Posterior vena cava (tissue), 2 donors: ENCODE measurements around the gene BAIAP2L2. TPM values are rescaled to one million over a fixed set of nuclear protein-coding genes. Genes with fewer than 3 reads are reported as not detected.
A peak's percentile ranks its signal among the peaks of the same experiment; 100 is the strongest.

Experiments
- DNase-seq: peaks from one replicate; pipeline ENCODE4 v3.0.0-alpha.2; 2020; ENCODE audit warnings: low spot score
- intact Hi-C, 2 donors: fragments of 100-400 bp; cut with DNase I; formaldehyde crosslinking; loops; one replicate each; pipeline versions ENCODE4 v1.14.1 to v1.14.2; 2022 to 2023
- total RNA-seq, 2 donors: library from RNA; stranded (reverse); fragmentation: NEBNext Ultra II Directional; extraction: Animal tissue kit (Norgen Biotek cat#: 25700); gene quantifications; one replicate each; pipeline ENCODE4 v1.2.1, GENCODE V29; 2021
- donor health status: DM: yes; HTN: yes; CAD: no.
- donor health status: DM: yes; HTN: yes; CAD: no.

BAIAP2L2 gene
- total RNA-seq, 2 donors from 2014 or later, result 0.24 to 0.37 TPM

DNA sequence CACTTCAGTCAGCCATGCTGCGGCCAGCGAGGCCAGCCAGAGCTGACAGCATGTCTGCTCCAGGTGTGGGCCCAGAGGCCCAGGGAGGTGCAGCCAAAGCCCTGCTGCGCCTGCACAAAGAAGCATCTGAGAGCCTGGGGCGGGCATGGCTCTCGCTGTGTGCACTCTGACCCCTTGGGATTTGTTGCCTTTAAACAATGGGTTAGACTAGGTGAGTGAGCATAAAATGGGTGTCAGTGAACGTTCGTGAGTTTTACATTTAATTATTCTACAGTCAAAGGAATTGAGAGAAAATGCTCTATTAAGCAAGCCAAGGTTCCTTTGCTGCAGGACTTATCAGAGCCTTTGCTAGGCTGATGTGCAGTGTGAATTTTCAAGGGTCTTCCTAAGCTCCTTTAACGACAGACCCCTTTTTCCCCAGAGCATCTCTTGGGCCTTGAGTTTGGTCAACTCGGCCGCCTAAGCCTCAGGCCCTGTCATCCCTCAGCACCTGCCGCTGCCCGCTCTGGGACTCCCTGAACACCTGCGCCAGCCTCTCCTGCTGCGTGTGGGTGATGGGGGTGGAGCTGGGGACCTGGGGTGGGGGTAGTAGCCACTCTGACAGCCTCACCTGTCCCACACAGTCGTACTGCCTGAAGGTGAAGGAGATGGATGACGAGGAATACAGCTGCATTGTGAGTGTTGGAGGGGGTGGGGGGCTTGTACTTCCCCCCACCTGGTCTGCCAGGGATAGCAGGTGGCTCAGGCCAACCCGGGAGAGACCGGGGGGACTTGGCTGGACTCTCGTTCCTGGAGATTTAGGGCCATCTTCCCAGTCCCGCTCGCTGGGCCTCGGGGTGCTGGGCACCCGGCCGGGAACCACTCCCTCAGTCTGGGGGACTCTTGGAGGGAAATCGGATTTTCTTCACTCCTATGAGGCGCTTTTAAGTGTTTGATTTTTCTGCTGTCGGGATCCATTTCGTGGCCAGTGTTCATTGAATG is 37.0 kb downstream of the BAIAP2L2 start:
- intact Hi-C loops, result loop anchor here in 1 of 2 donors (10.0 kb wide), 1 partner anchor 281 kb away; no protein-coding TSS in a partner anchor
- DNase-seq, result no peak

DNA sequence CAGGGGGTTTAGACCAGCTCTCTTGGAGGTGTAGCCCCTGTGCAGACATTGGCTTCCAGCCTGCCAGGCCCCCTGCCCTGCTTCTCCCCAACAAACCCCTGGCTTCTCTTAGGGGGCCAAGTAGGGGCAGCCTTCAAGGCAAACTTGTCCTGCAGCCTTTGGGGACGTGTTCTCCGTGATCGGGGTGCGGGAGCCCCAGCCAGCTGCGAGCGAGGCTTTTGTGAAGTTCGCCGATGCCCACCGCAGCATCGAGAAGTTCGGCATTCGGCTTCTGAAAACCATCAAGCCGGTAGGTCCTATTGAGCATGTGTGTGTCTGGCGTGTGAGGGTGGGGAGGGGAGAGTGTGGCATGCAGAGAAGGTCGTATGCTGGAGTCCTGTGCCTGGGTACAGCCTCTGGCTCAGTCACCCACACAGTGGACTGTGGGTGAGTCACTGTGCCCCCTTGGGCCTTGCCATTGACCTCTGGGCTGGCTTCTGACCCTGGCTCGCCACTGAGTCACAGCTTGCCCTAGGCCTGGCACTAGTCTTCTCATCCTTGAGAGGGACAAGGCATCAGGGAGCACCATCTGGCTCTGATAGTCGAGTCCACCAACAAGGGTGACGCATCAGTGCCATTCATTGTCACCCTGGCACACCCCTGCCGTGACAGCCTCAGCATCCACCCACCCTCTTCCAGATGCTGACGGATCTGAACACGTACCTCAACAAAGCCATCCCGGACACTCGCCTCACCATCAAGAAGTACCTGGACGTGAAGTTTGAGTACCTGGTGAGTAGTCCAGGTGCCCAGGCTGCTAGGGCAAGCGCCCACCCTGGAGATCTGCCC is 37.9 kb downstream of the BAIAP2L2 start:
- DNase-seq, result no peak
- intact Hi-C loops, result loop anchor here in 1 of 2 donors (10.0 kb wide), 1 partner anchor 282 kb away; no protein-coding TSS in a partner anchor

DNA sequence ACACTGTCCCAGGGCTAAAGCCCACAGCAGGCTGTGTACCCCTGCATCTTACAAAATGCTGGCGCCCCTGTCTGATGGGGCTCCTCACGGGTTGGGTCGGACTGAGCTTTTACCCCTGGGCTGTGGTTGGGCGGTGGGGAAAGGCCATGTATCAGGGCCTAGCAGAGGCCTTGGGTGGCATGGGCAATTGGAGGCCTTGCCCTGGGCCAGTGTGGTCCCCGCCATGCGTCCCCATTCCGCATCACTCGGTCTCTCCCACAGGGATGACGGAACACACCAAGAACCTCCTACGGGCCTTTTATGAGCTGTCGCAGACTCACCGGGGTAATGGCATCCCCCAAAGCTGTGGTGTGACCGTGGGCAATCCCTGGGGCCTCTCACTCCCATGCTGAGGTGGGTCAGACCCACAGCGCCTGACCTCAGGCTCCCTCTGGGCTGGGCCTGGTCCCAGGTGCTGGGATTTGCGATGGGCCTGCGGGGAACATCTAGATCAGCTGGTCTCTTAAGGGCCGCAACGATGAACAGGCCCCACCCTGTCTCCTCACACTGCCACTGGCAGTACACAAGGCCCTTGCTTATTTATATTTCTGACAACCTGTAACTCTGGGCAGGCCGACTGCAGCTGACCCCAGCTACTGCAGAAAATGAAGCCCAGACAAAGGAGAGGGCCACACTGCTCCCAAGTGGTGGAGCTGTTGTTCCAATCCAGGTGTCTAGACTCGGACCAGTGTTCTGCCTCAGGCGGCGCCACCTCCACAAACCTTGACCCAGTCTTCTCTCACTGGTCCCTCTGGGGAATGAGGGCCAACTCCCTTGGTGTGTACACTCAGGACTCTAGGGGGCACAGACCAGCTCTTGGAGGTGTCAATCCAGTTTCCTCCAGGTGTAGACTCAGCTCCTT is 38.8 kb downstream of the BAIAP2L2 start:
- intact Hi-C loops, result loop anchor here in 1 of 2 donors (10.0 kb wide), 1 partner anchor 283 kb away; no protein-coding TSS in a partner anchor
- DNase-seq, result no peak

- intact Hi-C loops, result loop anchor here in 1 of 2 donors (10.0 kb wide), 1 partner anchor 284 kb away; no protein-coding TSS in a partner anchor
- no peak for DNase-seq
Observed at GRCh38 chr22:38070250-38070921, 40.1 kb downstream of the BAIAP2L2 start.

- intact Hi-C loops, result loop anchor here in 1 of 2 donors (10.0 kb wide), 1 partner anchor 285 kb away; no protein-coding TSS in a partner anchor
- peak; percentile 85 for DNase-seq
Observed at GRCh38 chr22:38069372-38070249, 40.9 kb downstream of the BAIAP2L2 start.

DNA sequence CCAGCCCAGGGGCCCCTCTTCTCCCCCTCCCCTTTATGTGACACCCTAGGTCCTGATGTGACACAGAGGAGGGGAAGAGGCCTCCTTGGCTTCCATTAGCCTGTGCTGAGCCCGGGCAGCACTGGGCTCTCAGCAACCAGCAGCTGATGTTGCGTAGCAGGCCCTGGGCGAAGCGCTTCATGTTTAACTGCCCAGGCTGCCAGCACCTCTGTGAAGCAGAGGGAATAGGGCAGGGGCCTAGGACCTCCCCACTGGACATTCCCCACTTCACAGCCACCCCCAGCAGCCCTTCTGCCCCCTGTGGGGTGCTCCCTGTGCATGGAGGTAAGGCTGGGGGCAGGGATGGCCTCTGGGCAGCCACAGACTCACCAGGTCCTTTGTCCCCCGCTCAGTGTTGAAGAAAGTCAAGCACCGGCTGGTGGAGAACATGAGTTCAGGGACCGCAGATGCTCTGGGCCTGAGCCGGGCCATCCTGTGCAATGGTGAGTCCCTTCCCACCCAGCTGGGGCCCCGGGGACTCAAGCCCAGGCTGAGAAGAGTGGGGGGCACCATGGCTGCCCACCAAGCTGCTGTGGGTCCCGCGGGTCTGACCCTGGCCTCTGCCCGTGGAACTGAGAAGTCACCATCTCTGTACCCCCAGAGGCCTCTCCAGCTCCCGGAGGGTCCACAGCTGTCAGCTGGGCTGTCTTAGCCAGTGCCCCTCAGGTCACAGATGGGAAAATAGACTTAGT is 41.7 kb downstream of the BAIAP2L2 start:
- DNase-seq, result no peak
- intact Hi-C loops, result no loop called here

DNA sequence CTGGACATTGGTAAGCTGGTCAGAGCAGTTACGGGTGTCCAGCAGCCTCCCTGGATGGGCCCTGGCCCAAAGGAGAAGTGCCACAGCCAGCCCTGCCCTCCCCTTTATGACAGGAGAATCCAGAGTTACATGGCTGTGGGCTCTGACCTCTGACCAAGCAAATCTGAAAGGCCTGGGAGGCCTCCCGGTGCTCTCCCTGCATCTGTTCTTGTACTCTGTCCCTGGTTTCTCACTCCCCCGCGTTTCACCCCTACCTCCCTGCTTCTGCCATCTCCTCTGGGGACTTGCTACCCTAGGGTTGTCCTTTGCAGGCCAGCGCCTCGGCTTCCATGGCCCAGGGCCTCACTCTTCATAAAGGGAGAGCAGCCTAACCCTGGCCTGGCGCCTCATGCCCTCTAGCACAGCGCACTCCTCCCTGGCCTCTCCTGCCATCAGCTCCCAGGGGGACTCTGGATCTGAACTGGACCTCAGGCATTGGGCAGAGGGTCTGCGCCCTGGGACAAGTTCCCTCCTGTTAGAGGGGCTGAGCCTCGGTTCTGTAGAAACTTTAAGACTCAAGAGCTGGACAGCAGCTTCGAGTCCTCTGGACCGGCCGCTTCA is 42.6 kb downstream of the BAIAP2L2 start:
- intact Hi-C loops, result no loop called here

GRCh38 chr22:38067028-38067415 is 43.5 kb downstream of the BAIAP2L2 start:
- intact Hi-C loops, result no loop called here
- no peak for DNase-seq

More for the DNA sequence above, 42.6 kb downstream of the BAIAP2L2 start:
- no peak for DNase-seq

DNA sequence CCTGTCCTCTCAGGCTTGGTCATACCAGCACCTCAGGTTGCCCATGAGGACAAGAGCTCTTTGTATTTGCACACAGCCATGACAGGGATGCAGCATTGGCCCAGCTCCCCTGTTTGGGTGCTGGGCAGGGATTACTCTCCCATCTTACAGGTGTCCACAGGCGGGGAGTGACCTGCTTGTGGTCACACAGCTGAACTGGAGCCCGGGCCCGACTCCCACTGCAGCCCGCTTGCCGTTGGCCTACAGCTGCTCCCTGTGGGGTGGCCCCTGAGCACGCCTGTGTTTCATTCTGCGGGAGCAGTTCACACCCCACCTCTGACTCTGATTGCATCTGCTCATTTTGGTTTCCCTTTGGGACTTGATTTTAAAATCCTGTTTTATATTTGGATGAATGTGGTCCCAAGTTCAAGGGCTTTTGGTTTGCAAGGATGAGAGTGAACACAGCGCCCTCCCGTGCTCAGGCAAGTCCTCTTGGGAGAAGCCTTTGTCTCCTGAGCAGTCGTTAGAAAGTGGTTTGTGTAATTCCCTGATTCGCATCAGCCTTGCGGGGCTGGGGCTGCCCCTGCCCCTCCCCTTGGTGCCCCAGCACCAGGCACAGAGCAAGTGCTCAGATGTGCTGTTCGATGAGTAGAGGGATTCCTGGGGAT is 44.0 kb downstream of the BAIAP2L2 start:
- no peak for DNase-seq
- intact Hi-C loops, result no loop called here

- no peak for DNase-seq
- intact Hi-C loops, result no loop called here
Observed at GRCh38 chr22:38065539-38065938, 44.9 kb downstream of the BAIAP2L2 start.

GRCh38 chr22:38062791-38063190 is 47.7 kb downstream of the BAIAP2L2 start:
- intact Hi-C loops, result no loop called here
- DNase-seq, result no peak

DNA sequence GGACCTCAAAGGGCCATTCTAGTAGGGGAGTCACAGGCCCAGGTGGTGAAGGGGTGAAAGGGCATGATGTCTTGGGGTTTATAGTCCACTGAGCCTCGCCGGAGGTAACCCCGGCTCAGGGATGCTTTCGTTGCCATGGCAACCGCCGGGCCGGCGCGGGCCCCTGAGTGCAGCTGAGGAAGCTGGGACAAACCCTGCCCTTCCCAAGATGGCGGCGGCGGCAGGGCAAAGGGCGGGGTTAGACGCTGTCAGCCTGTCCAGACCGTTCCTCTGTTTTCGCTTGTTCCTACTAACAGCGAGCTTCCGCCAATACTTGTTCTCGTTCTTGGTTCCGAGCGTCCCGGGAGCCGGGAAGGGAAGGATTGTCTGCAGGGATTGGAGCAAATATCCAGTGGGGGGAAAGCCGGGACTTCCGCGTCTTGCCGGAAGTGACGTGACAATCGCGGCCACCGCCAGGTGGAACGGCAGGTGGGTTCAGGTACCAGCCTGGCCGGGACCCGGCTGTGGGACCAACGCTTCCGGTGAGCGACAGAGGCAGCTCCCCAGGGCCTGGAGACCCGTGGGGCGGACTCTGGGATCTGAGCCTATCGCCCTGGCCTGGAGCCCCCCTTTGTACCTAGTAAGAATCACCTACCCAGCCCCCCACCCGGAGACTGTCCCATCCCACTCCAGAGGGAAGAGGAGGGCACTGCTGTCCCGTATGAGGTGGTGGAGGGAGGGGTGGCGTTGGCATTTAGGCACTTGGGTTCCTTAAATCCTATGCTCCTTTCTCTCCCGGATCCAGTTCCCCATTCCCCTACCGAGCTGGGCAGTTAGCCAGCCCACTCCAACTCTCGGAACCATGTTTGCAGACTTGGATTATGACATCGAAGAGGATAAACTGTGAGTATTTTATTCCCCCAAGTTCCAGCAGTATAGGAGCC is 53.3 kb downstream of the BAIAP2L2 start, which contains the start of gene PICK1:
PICK1 (plus strand) TSS at position 436 of the 923 bp plus-strand sequence; CDS start at position 842, 406 bp downstream.
- DNase-seq, result peak; percentile 97
- intact Hi-C loops, result no loop called here

GRCh38 chr22:38051900-38052862 is 58.3 kb downstream of the BAIAP2L2 start:
- DNase-seq, result peak; percentile 94
- intact Hi-C loops, result no loop called here
